Measurements from ENCODE around the gene PRM1.

PRM1 gene

GRCh38 chr16:11250786-11251524 is 30.2 kb downstream of the PRM1 start:
- H3K4me3 ChIP-seq (ENCODE audit: control insufficient read depth in 1 of 7, extremely low read depth in 1 of 7, insufficient read depth in 4 of 7, low read depth in 2 of 7, low read length in 6 of 7): no peak overlapping the region
- POLR2A ChIA-PET: interaction anchor here (1.2 kb wide), 1 partner anchor 301 kb away, joined by 3 read pairs; no protein-coding TSS in a partner anchor
- DNase-seq: no peak
- H3K27ac ChIP-seq (ENCODE audit: insufficient read depth in 1 of 2, low read depth in 1 of 2, low read length in 2 of 2, poor library complexity in 1 of 2, severe bottlenecking in 2 of 2): no peak overlapping the region
- CTCF ChIA-PET: interaction anchor here (1.6 kb wide), 1 partner anchor 10 kb away, joined by 3 read pairs; no protein-coding TSS in a partner anchor
- peaks cover 0 to 47% (median 23%) of the 10 kb centered on the region in 4 experiments for H3K4me1 ChIP-seq (ENCODE audit: control extremely low read depth in 1 of 4, control insufficient read depth in 4 of 4, insufficient read depth in 4 of 4, low read length in 3 of 4)
- no peaks in the 10 kb centered on the region for H3K9me3 ChIP-seq (ENCODE audit: control extremely low read depth in 1 of 5, control insufficient read depth in 4 of 5, insufficient read depth in 2 of 5, low read depth in 1 of 5, low read length in 4 of 5)
- peaks cover 0 to 22% (median 0%) of the 10 kb centered on the region in 4 experiments for H3K36me3 ChIP-seq (ENCODE audit: control insufficient read depth in 4 of 4, insufficient read depth in 4 of 4, low read length in 3 of 4)
- 100% methylated on average over 4 of the region's 10 CpGs for WGBS (ENCODE audit: insufficient coverage)
- no peaks in the 10 kb centered on the region for H3K27me3 ChIP-seq (replicated peaks in 2 of 5; ENCODE audit: control insufficient read depth in 4 of 5, insufficient read depth in 5 of 5, low read length in 4 of 5)

GRCh38 chr16:11250091-11250785 is 30.9 kb downstream of the PRM1 start:
- no peak for DNase-seq
- no peaks in the 10 kb centered on the region for H3K27me3 ChIP-seq (replicated peaks in 2 of 5; ENCODE audit: control insufficient read depth in 4 of 5, insufficient read depth in 5 of 5, low read length in 4 of 5)
- WGBS (ENCODE audit: insufficient coverage): 92% methylated on average over 16 of the region's 16 CpGs
- no peak overlapping the region for H3K4me3 ChIP-seq (ENCODE audit: control insufficient read depth in 1 of 7, extremely low read depth in 1 of 7, insufficient read depth in 4 of 7, low read depth in 2 of 7, low read length in 6 of 7)
- H3K27ac ChIP-seq (ENCODE audit: insufficient read depth in 1 of 2, low read depth in 1 of 2, low read length in 2 of 2, poor library complexity in 1 of 2, severe bottlenecking in 2 of 2): no peak overlapping the region
- H3K9me3 ChIP-seq (ENCODE audit: control extremely low read depth in 1 of 5, control insufficient read depth in 4 of 5, insufficient read depth in 2 of 5, low read depth in 1 of 5, low read length in 4 of 5): no peaks in the 10 kb centered on the region
- H3K36me3 ChIP-seq (ENCODE audit: control insufficient read depth in 4 of 4, insufficient read depth in 4 of 4, low read length in 3 of 4): peaks cover 0 to 22% (median 0%) of the 10 kb centered on the region in 4 experiments
- CTCF ChIA-PET: no interaction called here
- POLR2A ChIA-PET: no interaction called here
- H3K4me1 ChIP-seq (ENCODE audit: control extremely low read depth in 1 of 4, control insufficient read depth in 4 of 4, insufficient read depth in 4 of 4, low read length in 3 of 4): peaks cover 0 to 51% (median 18%) of the 10 kb centered on the region in 4 experiments

- DNase-seq: no peak
- no peak overlapping the region for H3K4me3 ChIP-seq (ENCODE audit: control insufficient read depth in 1 of 7, extremely low read depth in 1 of 7, insufficient read depth in 4 of 7, low read depth in 2 of 7, low read length in 6 of 7)
- H3K36me3 ChIP-seq (ENCODE audit: control insufficient read depth in 4 of 4, insufficient read depth in 4 of 4, low read length in 3 of 4): peaks cover 0 to 21% (median 0%) of the 10 kb centered on the region in 4 experiments
These were observed 31.7 kb downstream of the PRM1 start for GRCh38 chr16:11249233-11250061.

GRCh38 chr16:11248133-11248532 is 33.0 kb downstream of the PRM1 start:
- CTCF ChIA-PET: interaction anchor here (0.9 kb wide), 1 partner anchor 8 kb away, joined by 3 read pairs; the partner anchor contains the start of gene SOCS1
- Histone ChIP-seq H3K36me3 (ENCODE audit: control insufficient read depth in 4 of 4, insufficient read depth in 4 of 4, low read length in 3 of 4) (peaks cover 0 to 10% (median 0%) of the 10 kb centered on the region in 4 experiments), H3K27me3 (replicated peaks in 2 of 5; ENCODE audit: control insufficient read depth in 4 of 5, insufficient read depth in 5 of 5, low read length in 4 of 5) (no peaks in the 10 kb centered on the region)

More at GRCh38 chr16:11249233-11250061, 31.7 kb downstream of the PRM1 start:
- CTCF ChIA-PET: no interaction called here
- POLR2A ChIA-PET: no interaction called here
- no peaks in the 10 kb centered on the region for H3K27me3 ChIP-seq (replicated peaks in 2 of 5; ENCODE audit: control insufficient read depth in 4 of 5, insufficient read depth in 5 of 5, low read length in 4 of 5)
- no peak overlapping the region for H3K27ac ChIP-seq (ENCODE audit: insufficient read depth in 1 of 2, low read depth in 1 of 2, low read length in 2 of 2, poor library complexity in 1 of 2, severe bottlenecking in 2 of 2)
- H3K4me1 ChIP-seq (ENCODE audit: control extremely low read depth in 1 of 4, control insufficient read depth in 4 of 4, insufficient read depth in 4 of 4, low read length in 3 of 4): peaks cover 0 to 43% (median 10%) of the 10 kb centered on the region in 4 experiments
- 98% methylated on average over 63 of the region's 63 CpGs for WGBS (ENCODE audit: insufficient coverage)
- H3K9me3 ChIP-seq (ENCODE audit: control extremely low read depth in 1 of 5, control insufficient read depth in 4 of 5, insufficient read depth in 2 of 5, low read depth in 1 of 5, low read length in 4 of 5): no peaks in the 10 kb centered on the region

GRCh38 chr16:11245988-11246387 is 35.1 kb downstream of the PRM1 start:
- DNase-seq: no peak

More at GRCh38 chr16:11248133-11248532, 33.0 kb downstream of the PRM1 start:
- DNase-seq: no peak
- POLR2A ChIA-PET: no interaction called here
- Histone ChIP-seq H3K9me3 (ENCODE audit: control extremely low read depth in 1 of 5, control insufficient read depth in 4 of 5, insufficient read depth in 2 of 5, low read depth in 1 of 5, low read length in 4 of 5) (no peaks in the 10 kb centered on the region), H3K4me3 (ENCODE audit: control insufficient read depth in 1 of 7, extremely low read depth in 1 of 7, insufficient read depth in 4 of 7, low read depth in 2 of 7, low read length in 6 of 7) (no peak overlapping the region), H3K4me1 (ENCODE audit: control extremely low read depth in 1 of 4, control insufficient read depth in 4 of 4, insufficient read depth in 4 of 4, low read length in 3 of 4) (peaks cover 0 to 30% (median 3%) of the 10 kb centered on the region in 4 experiments), H3K27ac (ENCODE audit: insufficient read depth in 1 of 2, low read depth in 1 of 2, low read length in 2 of 2, poor library complexity in 1 of 2, severe bottlenecking in 2 of 2) (no peak overlapping the region)
- WGBS (ENCODE audit: insufficient coverage): 97% methylated on average over 8 of the region's 8 CpGs

GRCh38 chr16:11245222-11245737 is 35.9 kb downstream of the PRM1 start:
- Histone ChIP-seq H3K4me3 (ENCODE audit: control insufficient read depth in 1 of 7, extremely low read depth in 1 of 7, insufficient read depth in 4 of 7, low read depth in 2 of 7, low read length in 6 of 7) (no peak overlapping the region), H3K9me3 (ENCODE audit: control extremely low read depth in 1 of 5, control insufficient read depth in 4 of 5, insufficient read depth in 2 of 5, low read depth in 1 of 5, low read length in 4 of 5) (no peaks in the 10 kb centered on the region), H3K27ac (ENCODE audit: insufficient read depth in 1 of 2, low read depth in 1 of 2, low read length in 2 of 2, poor library complexity in 1 of 2, severe bottlenecking in 2 of 2) (no peak overlapping the region), H3K4me1 (ENCODE audit: control extremely low read depth in 1 of 4, control insufficient read depth in 4 of 4, insufficient read depth in 4 of 4, low read length in 3 of 4) (peaks cover 3 to 35% (median 11%) of the 10 kb centered on the region in 4 experiments), H3K36me3 (ENCODE audit: control insufficient read depth in 4 of 4, insufficient read depth in 4 of 4, low read length in 3 of 4) (no peaks in the 10 kb centered on the region), H3K27me3 (replicated peaks in 2 of 5; ENCODE audit: control insufficient read depth in 4 of 5, insufficient read depth in 5 of 5, low read length in 4 of 5) (no peaks in the 10 kb centered on the region)
- DNase-seq: no peak
- WGBS (ENCODE audit: insufficient coverage): 98% methylated on average over 5 of the region's 5 CpGs
- CTCF ChIA-PET: interaction anchor here (2.0 kb wide), 1 partner anchor 11 kb away, joined by 8 read pairs; the partner anchor contains the start of gene SOCS1
- POLR2A ChIA-PET: no interaction called here

More at GRCh38 chr16:11245988-11246387, 35.1 kb downstream of the PRM1 start:
- CTCF ChIA-PET: interaction anchor here (1.3 to 2.0 kb wide), 2 partner anchors 9 to 10 kb away, joined by 5 to 8 read pairs; partner anchors contain the start of gene SOCS1
- no peaks in the 10 kb centered on the region for H3K9me3 ChIP-seq (ENCODE audit: control extremely low read depth in 1 of 5, control insufficient read depth in 4 of 5, insufficient read depth in 2 of 5, low read depth in 1 of 5, low read length in 4 of 5)
- peaks cover 0 to 28% (median 4%) of the 10 kb centered on the region in 4 experiments for H3K4me1 ChIP-seq (ENCODE audit: control extremely low read depth in 1 of 4, control insufficient read depth in 4 of 4, insufficient read depth in 4 of 4, low read length in 3 of 4)
- no peaks in the 10 kb centered on the region for H3K27me3 ChIP-seq (replicated peaks in 2 of 5; ENCODE audit: control insufficient read depth in 4 of 5, insufficient read depth in 5 of 5, low read length in 4 of 5)
- H3K27ac ChIP-seq (ENCODE audit: insufficient read depth in 1 of 2, low read depth in 1 of 2, low read length in 2 of 2, poor library complexity in 1 of 2, severe bottlenecking in 2 of 2): no peak overlapping the region
- H3K36me3 ChIP-seq (ENCODE audit: control insufficient read depth in 4 of 4, insufficient read depth in 4 of 4, low read length in 3 of 4): no peaks in the 10 kb centered on the region
- no peak overlapping the region for H3K4me3 ChIP-seq (ENCODE audit: control insufficient read depth in 1 of 7, extremely low read depth in 1 of 7, insufficient read depth in 4 of 7, low read depth in 2 of 7, low read length in 6 of 7)
- POLR2A ChIA-PET: no interaction called here

All from common myeloid progenitor, CD34-positive (primary cell).